CD4-positive, alpha-beta T cell treated with Interferon alpha-2 for 1 hour (primary cell): ENCODE results near the gene PCDHGA7.
"Not testable (repeated sequence)": the region's sequence is repeated elsewhere in the genome, so short reads cannot be mapped to it uniquely, and the experiment has no call there.

Source experiments
- DNase-seq, 2 donors: peaks; one replicate each; pipeline ENCODE4 v3.0.0-alpha.2; 2020 to 2022

The PCDHGA7 gene

DNA sequence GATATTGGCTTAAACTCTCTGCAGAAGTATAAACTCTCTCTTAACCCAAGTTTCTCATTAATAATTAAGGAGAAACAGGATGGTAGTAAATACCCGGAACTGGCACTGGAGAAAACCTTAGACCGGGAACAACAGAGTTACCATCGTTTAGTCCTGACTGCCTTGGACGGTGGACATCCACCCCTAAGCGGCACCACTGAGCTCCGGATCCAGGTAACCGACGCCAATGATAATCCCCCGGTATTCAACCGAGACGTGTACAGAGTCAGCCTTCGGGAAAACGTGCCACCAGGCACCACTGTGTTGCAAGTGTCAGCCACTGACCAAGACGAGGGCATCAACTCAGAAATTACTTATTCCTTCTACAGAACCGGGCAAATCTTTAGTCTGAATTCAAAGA is 16.1 kb downstream of the PCDHGA7 start:
- DNase-seq = no peak

DNA sequence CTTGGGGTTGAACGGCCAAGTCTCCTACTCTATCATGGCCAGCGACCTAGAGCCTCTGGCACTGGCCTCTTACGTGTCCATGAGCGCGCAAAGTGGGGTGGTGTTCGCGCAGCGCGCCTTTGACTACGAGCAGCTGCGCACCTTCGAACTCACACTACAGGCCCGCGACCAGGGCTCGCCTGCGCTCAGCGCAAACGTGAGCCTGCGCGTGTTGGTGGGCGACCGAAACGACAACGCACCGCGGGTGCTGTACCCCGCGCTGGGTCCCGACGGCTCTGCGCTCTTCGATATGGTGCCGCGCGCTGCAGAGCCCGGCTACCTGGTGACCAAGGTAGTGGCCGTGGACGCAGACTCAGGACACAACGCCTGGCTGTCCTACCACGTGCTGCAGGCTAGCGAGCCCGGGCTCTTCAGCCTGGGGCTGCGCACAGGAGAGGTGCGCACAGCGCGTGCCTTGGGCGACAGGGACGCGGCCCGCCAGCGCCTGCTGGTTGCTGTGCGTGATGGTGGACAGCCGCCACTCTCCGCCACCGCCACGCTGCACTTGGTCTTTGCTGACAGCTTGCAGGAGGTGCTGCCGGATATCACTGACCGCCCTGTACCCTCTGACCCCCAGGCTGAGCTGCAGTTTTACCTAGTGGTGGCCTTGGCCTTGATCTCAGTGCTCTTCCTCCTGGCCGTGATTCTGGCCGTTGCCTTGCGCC is 17.2 kb downstream of the PCDHGA7 start:
- no peak for DNase-seq

DNA sequence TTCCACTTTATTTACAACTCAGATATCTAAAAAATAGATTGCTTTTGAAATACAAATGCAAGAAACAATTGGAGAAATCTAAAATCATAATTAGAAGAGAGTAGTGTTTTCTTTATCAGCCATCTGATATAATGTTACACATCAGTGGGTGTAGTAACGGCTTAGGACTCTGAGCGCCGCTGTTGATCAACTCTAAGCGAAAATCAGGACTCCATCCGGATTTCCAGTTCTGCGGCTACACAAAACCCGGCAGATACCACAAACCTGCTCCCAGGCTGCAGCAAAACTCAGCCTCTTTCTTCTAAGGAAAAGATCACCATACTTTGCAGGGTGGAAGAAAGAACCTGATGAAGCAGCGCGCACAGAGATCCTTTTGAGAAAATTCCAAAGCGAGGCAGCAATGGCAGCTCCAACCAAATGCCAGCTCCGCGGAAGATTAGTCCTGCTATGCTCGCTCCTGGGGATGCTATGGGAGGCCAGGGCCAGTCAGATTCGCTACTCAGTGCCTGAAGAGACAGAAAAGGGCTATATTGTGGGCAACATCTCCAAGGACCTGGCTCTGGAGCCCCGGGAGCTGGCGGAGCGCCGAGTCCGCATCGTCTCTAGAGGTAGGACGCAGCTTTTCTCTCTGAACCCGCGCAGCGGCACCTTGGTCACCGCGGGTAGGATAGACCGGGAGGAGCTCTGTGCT is 20.2 kb downstream of the PCDHGA7 start, which contains the start of gene PCDHGA9:
Gene PCDHGA9 (plus strand): TSS at position 226 of the 691 bp plus-strand sequence. CDS start 175 bp downstream, at position 401.
- DNase-seq = peak in 1 of 2 donors; percentile 31

DNA sequence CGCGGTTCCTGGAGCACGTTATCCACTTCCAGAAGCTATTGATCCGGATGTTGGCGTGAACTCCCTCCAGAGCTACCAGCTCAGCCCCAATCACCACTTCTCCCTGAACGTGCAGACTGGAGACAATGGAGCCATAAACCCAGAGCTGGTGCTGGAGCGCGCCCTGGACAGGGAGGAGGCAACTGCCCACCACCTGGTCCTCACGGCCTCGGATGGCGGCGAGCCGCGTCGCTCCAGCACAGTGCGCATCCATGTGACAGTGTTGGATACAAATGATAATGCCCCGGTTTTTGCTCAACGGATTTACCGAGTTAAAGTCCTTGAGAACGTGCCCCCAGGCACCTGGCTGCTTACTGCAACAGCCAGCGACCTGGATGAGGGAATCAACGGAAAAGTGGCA is 20.8 kb downstream of the PCDHGA7 start:
- no peak for DNase-seq

DNA sequence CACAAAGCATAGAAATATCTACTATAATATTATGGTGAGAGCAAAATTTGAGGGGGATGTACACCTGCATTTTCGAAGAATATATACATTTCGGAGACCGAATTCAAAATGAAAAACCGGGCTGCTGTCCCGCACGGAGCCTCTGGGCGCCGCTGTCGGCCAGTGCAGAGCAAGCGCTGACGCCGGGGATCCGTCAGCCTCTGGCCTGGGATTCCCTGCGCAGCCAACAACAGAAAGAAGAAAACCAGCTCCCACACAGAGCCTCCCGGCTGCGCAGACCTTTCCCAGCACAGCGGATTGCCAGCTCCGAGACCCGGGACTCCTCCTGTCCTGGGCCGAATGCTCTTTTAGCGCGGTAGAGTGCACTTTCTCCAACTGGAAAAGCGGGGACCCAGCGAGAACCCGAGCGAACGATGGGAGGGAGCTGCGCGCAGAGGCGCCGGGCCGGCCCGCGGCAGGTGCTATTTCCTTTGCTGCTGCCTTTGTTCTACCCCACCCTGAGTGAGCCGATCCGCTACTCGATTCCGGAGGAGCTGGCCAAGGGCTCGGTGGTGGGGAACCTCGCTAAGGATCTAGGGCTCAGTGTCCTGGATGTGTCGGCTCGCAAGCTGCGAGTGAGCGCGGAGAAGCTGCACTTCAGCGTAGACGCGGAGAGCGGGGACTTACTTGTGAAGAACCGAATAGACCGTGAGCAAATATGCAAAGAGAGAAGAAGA is 25.4 kb downstream of the PCDHGA7 start, which contains the start of gene PCDHGB6:
Gene PCDHGB6 (plus strand): TSS at position 232 of the 716 bp plus-strand sequence. CDS start 182 bp downstream, at position 414.
- DNase-seq = peak in 1 of 2 donors; percentile 51

DNA sequence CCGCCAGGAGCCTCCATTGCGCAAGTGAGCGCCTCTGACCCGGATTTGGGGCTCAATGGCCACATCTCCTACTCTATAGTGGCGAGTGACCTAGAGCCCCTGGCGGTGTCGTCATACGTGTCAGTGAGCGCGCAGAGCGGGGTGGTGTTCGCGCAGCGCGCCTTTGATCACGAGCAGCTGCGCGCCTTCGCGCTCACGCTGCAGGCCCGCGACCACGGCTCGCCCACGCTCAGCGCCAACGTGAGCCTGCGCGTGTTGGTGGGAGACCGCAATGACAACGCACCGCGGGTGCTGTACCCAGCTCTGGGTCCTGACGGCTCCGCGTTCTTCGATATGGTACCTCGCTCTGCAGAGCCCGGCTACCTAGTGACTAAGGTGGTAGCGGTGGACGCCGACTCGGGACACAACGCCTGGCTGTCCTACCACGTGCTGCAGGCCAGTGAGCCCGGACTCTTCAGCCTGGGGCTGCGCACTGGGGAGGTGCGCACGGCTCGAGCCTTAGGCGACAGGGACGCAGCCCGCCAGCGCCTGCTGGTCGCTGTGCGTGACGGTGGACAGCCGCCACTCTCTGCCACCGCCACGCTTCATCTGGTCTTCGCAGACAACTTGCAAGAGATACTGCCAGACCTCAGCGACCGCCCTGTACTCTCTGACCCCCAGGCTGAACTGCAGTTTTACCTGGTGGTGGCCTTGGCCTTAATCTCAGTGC is 27.2 kb downstream of the PCDHGA7 start:
- no peak for DNase-seq

DNA sequence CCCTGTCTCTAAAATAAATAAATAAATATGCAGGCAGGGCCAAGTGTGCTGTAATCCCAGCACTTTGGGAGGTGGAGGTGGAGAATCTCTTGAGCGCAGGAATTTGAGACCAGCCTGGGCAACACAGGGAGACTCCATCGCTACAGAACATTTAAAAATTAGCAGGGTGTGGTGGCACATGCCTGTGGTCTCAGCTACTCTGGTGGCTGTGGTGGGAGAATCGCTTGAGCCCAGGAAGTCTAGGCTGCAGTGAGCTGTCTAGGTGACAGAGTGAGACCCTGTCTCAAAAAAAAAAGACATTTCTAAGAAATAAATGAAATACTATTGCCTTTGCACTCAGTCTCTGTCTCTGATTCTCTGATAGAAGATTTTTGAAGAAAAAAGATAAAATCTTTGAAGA is 29.0 kb downstream of the PCDHGA7 start:
- no peak for DNase-seq

DNA sequence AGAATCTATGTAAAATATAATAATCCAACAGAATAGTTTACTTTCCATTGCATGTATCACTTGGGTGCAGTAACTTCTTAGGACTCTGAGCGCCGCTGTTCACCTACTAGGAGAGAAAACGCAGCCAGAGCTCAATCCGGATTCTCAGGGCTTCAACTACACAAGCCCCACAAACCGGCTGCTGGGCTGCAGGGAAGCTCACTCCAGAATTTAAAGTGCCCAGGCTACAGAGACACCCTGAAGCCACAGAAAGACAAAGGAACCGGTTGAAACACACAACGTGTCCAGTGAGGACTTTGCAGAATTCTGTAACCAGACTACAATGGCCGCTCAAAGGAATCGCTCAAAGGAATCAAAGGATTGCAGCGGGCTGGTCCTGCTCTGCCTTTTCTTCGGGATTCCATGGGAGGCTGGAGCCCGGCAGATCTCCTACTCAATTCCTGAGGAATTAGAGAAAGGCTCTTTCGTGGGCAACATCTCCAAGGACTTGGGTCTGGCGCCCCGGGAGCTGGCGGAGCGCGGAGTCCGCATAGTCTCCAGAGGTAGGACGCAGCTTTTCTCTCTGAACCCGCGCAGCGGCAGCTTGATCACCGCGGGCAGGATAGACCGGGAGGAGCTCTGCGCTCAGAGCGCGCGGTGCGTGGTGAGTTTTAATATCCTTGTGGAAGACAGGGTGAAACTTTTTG is 30.5 kb downstream of the PCDHGA7 start, which contains the start of gene PCDHGA10:
Gene PCDHGA10 (plus strand): TSS at position 134 of the 686 bp plus-strand sequence. CDS start 189 bp downstream, at position 323.
- peak; percentile 50 to 67 for DNase-seq

DNA sequence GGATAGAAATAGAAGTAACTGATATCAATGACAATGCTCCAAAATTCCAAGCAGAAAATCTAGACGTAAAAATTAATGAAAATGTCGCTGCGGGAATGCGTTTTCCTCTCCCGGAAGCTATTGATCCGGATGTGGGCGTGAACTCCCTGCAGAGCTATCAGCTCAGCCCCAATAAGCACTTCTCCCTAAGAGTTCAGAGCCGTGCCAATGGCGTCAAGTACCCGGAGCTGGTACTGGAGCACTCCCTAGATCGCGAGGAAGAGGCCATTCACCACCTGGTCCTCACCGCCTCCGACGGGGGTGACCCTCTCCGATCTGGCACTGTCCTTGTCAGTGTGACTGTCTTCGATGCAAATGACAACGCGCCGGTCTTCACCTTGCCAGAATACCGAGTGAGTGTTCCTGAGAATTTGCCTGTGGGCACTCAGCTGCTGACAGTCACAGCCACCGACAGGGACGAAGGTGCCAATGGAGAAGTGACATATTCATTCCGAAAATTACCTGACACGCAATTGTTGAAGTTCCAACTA is 31.1 kb downstream of the PCDHGA7 start:
- DNase-seq = no peak

DNA sequence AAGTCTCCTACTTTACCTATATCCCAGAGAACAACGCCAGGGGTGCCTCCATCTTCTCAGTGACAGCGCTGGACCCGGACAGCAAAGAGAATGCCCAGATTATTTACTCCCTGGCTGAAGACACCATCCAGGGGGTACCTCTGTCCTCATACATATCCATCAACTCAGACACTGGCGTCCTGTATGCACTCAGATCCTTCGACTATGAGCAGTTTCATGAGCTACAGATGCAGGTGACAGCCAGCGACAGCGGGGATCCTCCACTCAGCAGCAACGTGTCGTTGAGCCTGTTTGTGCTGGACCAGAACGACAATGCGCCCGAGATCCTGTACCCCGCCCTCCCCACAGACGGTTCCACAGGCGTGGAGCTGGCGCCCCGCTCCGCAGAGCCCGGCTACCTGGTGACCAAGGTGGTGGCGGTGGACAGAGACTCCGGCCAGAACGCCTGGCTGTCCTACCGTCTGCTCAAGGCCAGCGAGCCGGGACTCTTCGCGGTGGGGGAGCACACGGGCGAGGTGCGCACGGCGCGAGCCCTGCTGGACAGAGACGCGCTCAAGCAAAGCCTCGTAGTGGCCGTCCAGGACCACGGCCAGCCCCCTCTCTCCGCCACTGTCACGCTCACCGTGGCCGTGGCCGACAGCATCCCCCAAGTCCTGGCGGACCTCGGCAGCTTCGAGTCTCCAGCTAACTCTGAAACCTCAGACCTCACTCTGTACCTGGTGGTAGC is 32.2 kb downstream of the PCDHGA7 start:
- DNase-seq = not testable (repeated sequence)

DNA sequence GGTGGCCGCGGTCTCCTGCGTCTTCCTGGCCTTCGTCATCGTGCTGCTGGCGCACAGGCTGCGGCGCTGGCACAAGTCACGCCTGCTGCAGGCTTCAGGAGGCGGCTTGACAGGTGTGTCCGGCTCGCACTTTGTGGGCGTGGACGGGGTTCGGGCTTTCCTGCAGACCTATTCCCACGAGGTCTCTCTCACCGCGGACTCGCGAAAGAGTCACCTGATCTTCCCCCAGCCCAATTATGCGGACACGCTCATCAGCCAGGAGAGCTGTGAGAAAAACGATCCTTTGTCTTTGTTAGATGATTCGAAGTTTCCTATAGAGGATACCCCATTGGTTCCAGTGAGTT is 32.7 kb downstream of the PCDHGA7 start:
- not testable (repeated sequence) for DNase-seq

DNA sequence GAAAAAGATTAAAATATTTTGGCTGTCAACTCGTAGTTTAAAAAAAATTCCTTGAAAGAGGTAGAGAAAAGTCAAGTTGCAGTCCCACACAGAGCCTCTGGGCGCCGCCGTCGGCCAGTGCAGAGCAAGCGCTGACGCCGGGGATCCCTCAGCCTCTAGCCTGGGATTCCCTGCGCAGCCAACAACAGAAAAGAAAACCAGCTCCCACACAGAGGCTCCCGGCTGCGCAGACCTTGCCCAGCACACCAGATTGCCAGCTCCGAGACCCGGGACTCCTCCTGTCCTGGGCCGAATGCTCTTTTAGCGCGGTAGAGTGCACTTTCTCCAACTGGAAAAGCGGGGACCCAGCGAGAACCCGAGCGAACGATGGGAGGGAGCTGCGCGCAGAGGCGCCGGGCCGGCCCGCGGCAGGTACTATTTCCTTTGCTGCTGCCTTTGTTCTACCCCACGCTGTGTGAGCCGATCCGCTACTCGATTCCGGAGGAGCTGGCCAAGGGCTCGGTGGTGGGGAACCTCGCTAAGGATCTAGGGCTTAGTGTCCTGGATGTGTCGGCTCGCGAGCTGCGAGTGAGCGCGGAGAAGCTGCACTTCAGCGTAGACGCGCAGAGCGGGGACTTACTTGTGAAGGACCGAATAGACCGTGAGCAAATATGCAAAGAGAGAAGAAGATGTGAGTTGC is 35.1 kb downstream of the PCDHGA7 start, which contains the start of gene PCDHGB7:
Gene PCDHGB7 (plus strand): TSS at position 184 of the 679 bp plus-strand sequence. CDS start 183 bp downstream, at position 367.
- DNase-seq = peak; percentile 46 to 48

DNA sequence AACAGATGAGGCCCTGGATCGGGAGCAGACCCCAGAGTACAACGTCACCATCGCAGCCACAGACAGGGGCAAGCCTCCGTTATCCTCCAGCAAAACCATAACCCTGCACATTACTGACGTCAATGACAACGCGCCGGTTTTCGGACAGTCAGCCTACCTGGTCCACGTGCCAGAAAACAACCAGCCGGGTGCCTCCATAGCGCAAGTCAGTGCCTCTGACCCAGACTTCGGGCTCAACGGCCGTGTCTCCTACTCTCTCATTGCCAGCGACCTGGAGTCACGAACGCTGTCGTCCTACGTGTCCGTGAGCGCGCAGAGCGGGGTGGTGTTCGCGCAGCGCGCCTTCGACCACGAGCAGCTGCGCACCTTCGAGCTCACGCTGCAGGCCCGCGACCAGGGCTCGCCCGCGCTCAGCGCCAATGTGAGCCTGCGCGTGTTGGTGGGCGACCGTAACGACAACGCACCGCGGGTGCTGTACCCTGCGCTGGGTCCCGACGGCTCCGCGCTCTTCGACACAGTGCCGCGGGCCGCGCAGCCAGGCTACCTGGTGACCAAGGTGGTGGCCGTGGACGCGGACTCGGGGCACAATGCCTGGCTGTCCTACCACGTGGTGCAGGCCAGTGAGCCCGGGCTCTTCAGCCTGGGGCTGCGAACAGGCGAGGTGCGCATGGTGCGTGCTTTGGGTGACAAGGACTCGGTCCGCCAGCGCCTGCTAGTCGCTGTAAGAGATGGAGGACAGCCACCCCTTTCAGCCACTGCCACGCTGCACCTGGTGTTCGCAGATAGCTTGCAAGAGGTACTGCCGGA is 36.7 kb downstream of the PCDHGA7 start:
- no peak for DNase-seq

DNA sequence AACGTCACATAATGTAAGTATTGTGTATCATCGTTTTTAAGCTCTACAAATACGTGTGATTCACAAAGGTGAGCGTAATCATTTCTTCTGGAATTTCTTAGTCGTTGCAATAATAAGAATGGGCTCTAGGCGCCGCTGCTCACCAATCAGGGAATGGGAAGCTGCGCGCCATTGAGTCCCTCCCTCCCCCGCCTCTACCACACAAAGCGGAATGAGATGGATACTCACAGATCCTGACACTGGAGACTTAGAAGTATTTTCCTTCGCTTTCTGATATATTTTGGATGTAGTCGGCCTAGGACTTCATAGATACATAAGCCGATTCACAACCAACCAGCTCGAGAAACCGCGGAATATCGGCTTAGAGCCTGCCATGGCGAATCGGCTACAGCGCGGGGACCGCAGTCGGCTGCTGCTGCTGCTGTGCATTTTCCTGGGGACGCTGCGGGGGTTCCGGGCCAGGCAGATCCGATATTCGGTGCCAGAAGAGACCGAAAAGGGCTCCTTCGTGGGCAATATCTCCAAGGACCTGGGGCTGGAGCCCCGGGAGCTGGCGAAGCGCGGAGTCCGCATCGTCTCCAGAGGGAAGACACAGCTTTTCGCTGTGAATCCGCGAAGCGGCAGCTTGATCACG is 38.4 kb downstream of the PCDHGA7 start, which contains the start of gene PCDHGA11:
Gene PCDHGA11 (plus strand): TSS at position 197 of the 634 bp plus-strand sequence. CDS start 177 bp downstream, at position 374.
- DNase-seq = peak; percentile 43 to 57

DNA sequence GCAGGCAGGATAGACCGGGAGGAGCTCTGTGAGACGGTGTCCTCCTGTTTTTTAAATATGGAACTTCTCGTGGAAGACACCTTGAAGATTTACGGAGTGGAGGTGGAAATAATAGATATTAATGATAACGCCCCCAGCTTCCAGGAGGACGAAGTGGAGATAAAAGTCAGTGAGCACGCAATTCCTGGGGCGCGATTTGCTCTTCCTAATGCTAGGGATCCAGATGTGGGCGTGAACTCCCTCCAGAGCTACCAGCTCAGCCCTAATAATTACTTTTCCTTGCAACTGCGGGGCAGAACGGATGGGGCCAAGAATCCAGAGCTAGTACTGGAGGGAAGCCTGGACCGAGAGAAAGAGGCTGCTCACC is 38.9 kb downstream of the PCDHGA7 start:
- no peak for DNase-seq

DNA sequence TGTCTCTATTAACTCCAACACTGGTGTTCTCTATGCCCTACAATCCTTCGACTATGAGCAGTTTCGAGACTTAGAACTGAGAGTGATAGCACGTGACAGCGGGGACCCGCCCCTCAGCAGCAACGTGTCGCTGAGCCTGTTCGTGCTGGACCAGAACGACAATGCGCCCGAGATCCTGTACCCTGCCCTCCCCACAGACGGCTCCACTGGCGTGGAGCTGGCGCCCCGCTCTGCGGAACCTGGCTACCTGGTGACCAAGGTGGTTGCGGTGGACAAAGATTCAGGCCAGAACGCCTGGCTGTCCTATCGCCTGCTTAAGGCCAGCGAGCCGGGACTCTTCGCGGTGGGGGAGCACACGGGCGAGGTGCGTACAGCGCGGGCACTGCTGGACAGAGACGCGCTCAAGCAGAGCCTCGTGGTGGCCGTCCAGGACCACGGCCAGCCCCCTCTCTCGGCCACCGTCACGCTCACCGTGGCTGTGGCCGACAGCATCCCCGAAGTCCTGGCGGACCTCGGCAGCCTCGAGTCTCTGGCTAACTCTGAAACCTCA is 40.3 kb downstream of the PCDHGA7 start:
- no peak for DNase-seq

DNA sequence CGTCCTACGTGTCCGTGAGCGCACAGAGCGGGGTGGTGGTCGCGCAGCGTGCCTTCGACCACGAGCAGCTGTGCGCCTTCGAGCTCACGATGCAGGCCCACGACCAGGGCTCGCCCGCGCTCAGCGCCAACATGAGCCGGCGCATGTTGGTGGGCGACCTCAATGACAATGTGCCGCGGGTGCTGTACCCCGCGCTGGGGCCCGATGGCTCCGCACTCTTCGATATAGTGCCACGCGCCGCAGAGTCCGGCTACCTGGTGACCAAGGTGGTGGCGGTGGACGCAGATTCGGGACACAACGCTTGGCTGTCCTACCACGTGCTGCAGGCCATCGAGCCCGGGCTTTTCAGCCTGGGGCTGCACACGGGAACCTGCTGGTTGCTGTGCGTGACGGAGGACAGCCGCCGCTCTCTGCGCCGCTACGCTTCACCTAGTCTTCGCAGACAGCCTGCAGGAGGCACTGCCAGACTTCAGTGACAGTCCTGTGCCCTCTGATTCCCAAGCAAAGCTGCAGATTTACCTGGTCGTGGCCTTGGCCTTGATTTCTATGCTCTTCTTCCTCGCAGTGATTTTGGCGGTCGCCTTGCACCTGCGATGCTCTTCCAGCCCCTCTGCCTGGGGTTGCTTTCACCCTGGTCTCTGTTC is 45.4 kb downstream of the PCDHGA7 start:
- DNase-seq = no peak
